Tibial nerve (tissue), 4 donors: ENCODE results near the gene TBC1D24. TPM values are rescaled to one million over a fixed set of nuclear protein-coding genes. Genes with fewer than 3 reads are reported as not detected.
A peak's percentile ranks its signal among the peaks of the same experiment; 100 is the strongest.

Experiments used
- DNase-seq, 2 donors: peaks; one replicate each; pipeline ENCODE4 v3.0.0-alpha.2; 2019; ENCODE audit warnings: low spot score in 2 of 2
- H3K27ac ChIP-seq, 4 donors: fragments of 200-600 bp; sonication (generic) in 3 of 4; one replicate each; pipeline ENCODE4 v1.5.1; 2017 to 2019; ENCODE audit warnings: mild to moderate bottlenecking in 1 of 4
- H3K27me3 ChIP-seq, 2 donors: fragments of 200-600 bp; sonication (generic) in 1 of 2; one replicate each; pipeline versions ENCODE4 v1.5.1 to v1.6.0; 2017 to 2019
- H3K36me3 ChIP-seq, 3 donors: fragments of 200-600 bp; sonication (generic); one replicate each; pipeline ENCODE4 v1.5.1; 2018 to 2019
- H3K4me1 ChIP-seq, 4 donors: fragments of 200-600 bp; sonication (generic) in 3 of 4; one replicate each; pipeline ENCODE4 v1.5.1; 2017 to 2019
- H3K4me3 ChIP-seq, 4 donors: fragments of 200-600 bp; sonication (generic) in 3 of 4; one replicate each; pipeline ENCODE4 v1.5.1; 2017 to 2019; ENCODE audit warnings: mild to moderate bottlenecking in 1 of 4, moderate library complexity in 1 of 4
- H3K9me3 ChIP-seq, 4 donors: fragments of 200-600 bp; sonication (generic) in 3 of 4; one replicate each; pipeline ENCODE4 v1.5.1; 2017 to 2019
- CTCF ChIP-seq, 5 experiments: fragments of 200-600 bp in 3 of 5; fragments of 450-650 bp in 2 of 5; sonication (generic) in 3 of 5; IDR thresholded peaks; one replicate each; pipeline ENCODE4 v1.5.1; 2016 to 2019; ENCODE audit warnings: antibody characterized with exemption in 5 of 5, mild to moderate bottlenecking in 3 of 5, moderate library complexity in 2 of 5
- EP300 ChIP-seq, 2 donors: sonication (generic); formaldehyde crosslinking; IDR thresholded peaks; one replicate each; pipeline ENCODE4 v1.6.1; 2017; ENCODE audit warnings: antibody characterized with exemption in 2 of 2, mild to moderate bottlenecking in 1 of 2
- POLR2A ChIP-seq, 2 donors: fragments of 450-650 bp; IDR thresholded peaks; one replicate each; pipeline ENCODE4 v1.6.1; 2017; ENCODE audit warnings: antibody characterized with exemption in 2 of 2, mild to moderate bottlenecking in 2 of 2, moderate library complexity in 2 of 2
- WGBS, 2 donors: methylation state at CpG; one replicate each; pipeline ENCODE4 v1.1.5; 2018; 5-methylcytosine and 5-hydroxymethylcytosine counted together
- total RNA-seq, 4 donors: library from RNA; depleted of rRNA; stranded (reverse); fragments of >200 nt; gene quantifications; one replicate each; pipeline ENCODE4 v1.1.0, GENCODE V29; 2016

Gene TBC1D24
- total RNA-seq, 4 donors from 2014 or later, result 12.0 to 18.3 (median 16.3) TPM

- Histone ChIP-seq H3K27me3 (no peaks in the 10 kb centered on the region), H3K27ac (peak overlapping the region in 1 of 4 donors; percentile 13), H3K9me3 (no peaks in the 10 kb centered on the region), H3K4me1 (peaks cover 0 to 40% (median 9%) of the 10 kb centered on the region in 4 donors), H3K4me3 (no peak overlapping the region), H3K36me3 (peaks cover 0 to 7% (median 0%) of the 10 kb centered on the region in 3 donors)
- DNase-seq, result no peak
- TF ChIP-seq POLR2A (IDR thresholded peaks at IDR 0.05) (no peak), EP300 (IDR thresholded peaks at IDR 0.05) (no peak), CTCF (IDR thresholded peaks at IDR 0.05) (no peak)
- 67 to 68% methylated on average over 21 to 24 of the region's 33 CpGs for WGBS, 2 donors
Observed at GRCh38 chr16:2485811-2486507, 11.0 kb downstream of the TBC1D24 start.

GRCh38 chr16:2486645-2487516 is 12.0 kb downstream of the TBC1D24 start:
- Histone ChIP-seq H3K4me3 (no peak overlapping the region), H3K27me3 (no peaks in the 10 kb centered on the region), H3K27ac (peak overlapping the region in 1 of 4 donors; percentile 24), H3K36me3 (peaks cover 0 to 7% (median 0%) of the 10 kb centered on the region in 3 donors), H3K4me1 (peaks cover 0 to 40% (median 9%) of the 10 kb centered on the region in 4 donors), H3K9me3 (no peaks in the 10 kb centered on the region)
- WGBS, 2 donors, result 47 to 49% methylated on average over 28 to 29 of the region's 29 CpGs
- peak in 1 of 2 donors; percentile 45 for DNase-seq
- no peak for TF ChIP-seq EP300 (IDR thresholded peaks at IDR 0.05)
- TF ChIP-seq CTCF (IDR thresholded peaks at IDR 0.05), result peak in 2 of 5 experiments; percentile 25 to 33
- no peak for TF ChIP-seq POLR2A (IDR thresholded peaks at IDR 0.05)

GRCh38 chr16:2487517-2487842 is 12.6 kb downstream of the TBC1D24 start:
- TF ChIP-seq EP300 (IDR thresholded peaks at IDR 0.05), result no peak
- no peak for TF ChIP-seq POLR2A (IDR thresholded peaks at IDR 0.05)
- TF ChIP-seq CTCF (IDR thresholded peaks at IDR 0.05), result no peak
- 50 to 58% methylated on average over 7 to 8 of the region's 8 CpGs for WGBS, 2 donors

GRCh38 chr16:2487903-2488531 is 13.1 kb downstream of the TBC1D24 start:
- no peaks in the 10 kb centered on the region for H3K27me3 ChIP-seq
- H3K36me3 ChIP-seq, result peaks cover 0 to 7% (median 0%) of the 10 kb centered on the region in 3 donors
- WGBS, 2 donors, result 73 to 74% methylated on average over 11 to 13 of the region's 15 CpGs
- peak overlapping the region in 1 of 4 donors; percentile 24 for H3K27ac ChIP-seq
- peaks cover 0 to 30% (median 7%) of the 10 kb centered on the region in 4 donors for H3K4me1 ChIP-seq
- DNase-seq, result no peak
- no peak overlapping the region for H3K4me3 ChIP-seq
- H3K9me3 ChIP-seq, result no peaks in the 10 kb centered on the region
- TF ChIP-seq POLR2A (IDR thresholded peaks at IDR 0.05) (no peak), CTCF (IDR thresholded peaks at IDR 0.05) (no peak), EP300 (IDR thresholded peaks at IDR 0.05) (no peak)

More at GRCh38 chr16:2487517-2487842, 12.6 kb downstream of the TBC1D24 start:
- Histone ChIP-seq H3K27me3 (no peaks in the 10 kb centered on the region), H3K9me3 (no peaks in the 10 kb centered on the region), H3K4me1 (peaks cover 0 to 36% (median 8%) of the 10 kb centered on the region in 4 donors), H3K4me3 (no peak overlapping the region), H3K27ac (peak overlapping the region in 1 of 4 donors; percentile 24), H3K36me3 (peaks cover 0 to 7% (median 0%) of the 10 kb centered on the region in 3 donors)
- DNase-seq, result no peak
